Mammary epithelial cell (primary cell): Measurements from ENCODE around the gene ANO4.

ENCODE experiments used
- EZH2 ChIP-seq: IDR thresholded peaks from 2 replicates; pipeline ENCODE4 v1.6.1; 2012; ENCODE audit warnings: low read length, inconsistent platforms, borderline replicate concordance
- TF ChIP-seq, protein P1 (sequence below), 2 donors: IDR thresholded peaks in 1 of 2; conservative IDR thresholded peaks in 1 of 2; 2 replicates each; pipeline ENCODE4 v1.5.1; 2011 to 2012; ENCODE audit warnings: inconsistent platforms in 2 of 2, low read length in 2 of 2, mild to moderate bottlenecking in 2 of 2, control low read depth in 1 of 2, low read depth in 1 of 2; ENCODE audit not compliant: insufficient read depth in 1 of 2; ENCODE audit errors: extremely low read depth in 1 of 2

DNA sequence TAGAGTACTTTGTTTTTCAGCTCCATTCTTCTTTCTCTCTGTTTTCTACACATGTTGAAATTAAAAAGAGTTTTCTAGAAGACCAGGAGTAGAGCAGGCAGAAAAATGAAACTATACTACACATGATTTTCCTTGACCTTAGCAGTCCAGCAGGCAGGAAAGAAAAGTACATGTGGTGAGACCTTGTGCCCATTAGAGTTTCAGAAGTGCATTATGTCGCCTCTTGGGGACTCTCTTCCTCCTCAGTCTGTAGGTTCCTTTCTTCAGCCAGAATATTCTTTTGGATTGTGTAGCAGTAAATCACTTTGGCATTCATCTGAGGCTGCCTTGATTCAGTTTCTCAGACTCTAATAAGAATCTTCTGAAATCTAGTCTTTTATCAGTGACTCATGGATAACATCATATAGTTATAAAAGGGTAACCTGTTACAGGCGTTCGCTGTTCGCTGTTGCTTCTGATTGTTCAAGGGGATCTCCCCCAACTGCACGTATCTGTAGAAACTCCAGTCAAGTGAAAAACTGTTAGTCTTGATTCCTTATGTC, 161.8 kb downstream of the ANO4 start:
- TF ChIP-seq, protein P1, sequence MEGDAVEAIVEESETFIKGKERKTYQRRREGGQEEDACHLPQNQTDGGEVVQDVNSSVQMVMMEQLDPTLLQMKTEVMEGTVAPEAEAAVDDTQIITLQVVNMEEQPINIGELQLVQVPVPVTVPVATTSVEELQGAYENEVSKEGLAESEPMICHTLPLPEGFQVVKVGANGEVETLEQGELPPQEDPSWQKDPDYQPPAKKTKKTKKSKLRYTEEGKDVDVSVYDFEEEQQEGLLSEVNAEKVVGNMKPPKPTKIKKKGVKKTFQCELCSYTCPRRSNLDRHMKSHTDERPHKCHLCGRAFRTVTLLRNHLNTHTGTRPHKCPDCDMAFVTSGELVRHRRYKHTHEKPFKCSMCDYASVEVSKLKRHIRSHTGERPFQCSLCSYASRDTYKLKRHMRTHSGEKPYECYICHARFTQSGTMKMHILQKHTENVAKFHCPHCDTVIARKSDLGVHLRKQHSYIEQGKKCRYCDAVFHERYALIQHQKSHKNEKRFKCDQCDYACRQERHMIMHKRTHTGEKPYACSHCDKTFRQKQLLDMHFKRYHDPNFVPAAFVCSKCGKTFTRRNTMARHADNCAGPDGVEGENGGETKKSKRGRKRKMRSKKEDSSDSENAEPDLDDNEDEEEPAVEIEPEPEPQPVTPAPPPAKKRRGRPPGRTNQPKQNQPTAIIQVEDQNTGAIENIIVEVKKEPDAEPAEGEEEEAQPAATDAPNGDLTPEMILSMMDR (conservative IDR thresholded peaks at IDR 0.05 in 1 of 2, IDR thresholded peaks at IDR 0.05 in 1 of 2; ENCODE audit: extremely low read depth in 1 of 2, insufficient read depth in 1 of 2, low read depth in 1 of 2, low read length in 2 of 2) = no peak
- TF ChIP-seq EZH2 = no peak
